NK-92 treated with Interleukin-12 subunit alpha and Interleukin-12 subunit beta, amount 100 ng/mL, for 24 hours (cell line): ENCODE results near the gene SNX10.
A peak's percentile ranks its signal among the peaks of the same experiment; 100 is the strongest.

Source experiments
- DNase-seq: peaks from one replicate; lab custom pipeline; 2025; lab: John Stamatoyannopoulos, UW

SNX10 gene

GRCh38 chr7:26298472-26299058, 6.9 kb downstream of the SNX10 start:
- no peak for DNase-seq

- peak; percentile 26 for DNase-seq
Measured at GRCh38 chr7:26305090-26305868, 13.6 kb downstream of the SNX10 start.

- no peak for DNase-seq
Measured at GRCh38 chr7:26305869-26306665, 14.4 kb downstream of the SNX10 start.

- DNase-seq = no peak
Measured at GRCh38 chr7:26306790-26307189, 15.1 kb downstream of the SNX10 start.

- DNase-seq = no peak
Measured at GRCh38 chr7:26307226-26307625, 15.6 kb downstream of the SNX10 start.

- no peak for DNase-seq
Measured at GRCh38 chr7:26307791-26308190, 16.1 kb downstream of the SNX10 start.

- no peak for DNase-seq
Measured at GRCh38 chr7:26308551-26308950, 16.9 kb downstream of the SNX10 start.

- no peak for DNase-seq
Measured at GRCh38 chr7:26309089-26309488, 17.4 kb downstream of the SNX10 start.

GRCh38 chr7:26311798-26312197, 20.1 kb downstream of the SNX10 start:
- DNase-seq = no peak

GRCh38 chr7:26317211-26317610, 25.5 kb downstream of the SNX10 start:
- no peak for DNase-seq

GRCh38 chr7:26318921-26319320, 27.3 kb downstream of the SNX10 start:
- DNase-seq = no peak

- DNase-seq = no peak
Measured at GRCh38 chr7:26319636-26320035, 28.0 kb downstream of the SNX10 start.

- DNase-seq = no peak
Measured at GRCh38 chr7:26320878-26321277, 29.2 kb downstream of the SNX10 start.

- DNase-seq = no peak
Measured at GRCh38 chr7:26321435-26321834, 29.8 kb downstream of the SNX10 start.

- DNase-seq = no peak
Measured at GRCh38 chr7:26326211-26326610, 34.5 kb downstream of the SNX10 start.

GRCh38 chr7:26328498-26329390, 37.1 kb downstream of the SNX10 start:
- no peak for DNase-seq

- no peak for DNase-seq
Measured at GRCh38 chr7:26329520-26330255, 38.0 kb downstream of the SNX10 start.

GRCh38 chr7:26331113-26331512, 39.5 kb downstream of the SNX10 start:
- no peak for DNase-seq

GRCh38 chr7:26331789-26332188, 40.1 kb downstream of the SNX10 start:
- DNase-seq = no peak

- DNase-seq = no peak
Measured at GRCh38 chr7:26332698-26333097, 41.0 kb downstream of the SNX10 start.

- DNase-seq = no peak
Measured at GRCh38 chr7:26334166-26334859, 42.7 kb downstream of the SNX10 start.
